ENCODE measurements around the gene IDUA.

The IDUA gene

GRCh38 chr4:1022051-1022738 is 35.4 kb downstream of the IDUA start:
- Histone ChIP-seq H3K27ac (no peak overlapping the region), H3K4me3 (no peak overlapping the region)

GRCh38 chr4:1022739-1023066 is 35.9 kb downstream of the IDUA start:
- no peak overlapping the region for H3K27ac ChIP-seq
- H3K4me3 ChIP-seq = no peak overlapping the region

GRCh38 chr4:1023075-1023640 is 36.3 kb downstream of the IDUA start:
- H3K4me3 ChIP-seq = no peak overlapping the region
- H3K27ac ChIP-seq = no peak overlapping the region

- H3K4me3 ChIP-seq = no peak overlapping the region
- no peak overlapping the region for H3K27ac ChIP-seq
Observed at GRCh38 chr4:1023895-1024740, 37.3 kb downstream of the IDUA start.

DNA sequence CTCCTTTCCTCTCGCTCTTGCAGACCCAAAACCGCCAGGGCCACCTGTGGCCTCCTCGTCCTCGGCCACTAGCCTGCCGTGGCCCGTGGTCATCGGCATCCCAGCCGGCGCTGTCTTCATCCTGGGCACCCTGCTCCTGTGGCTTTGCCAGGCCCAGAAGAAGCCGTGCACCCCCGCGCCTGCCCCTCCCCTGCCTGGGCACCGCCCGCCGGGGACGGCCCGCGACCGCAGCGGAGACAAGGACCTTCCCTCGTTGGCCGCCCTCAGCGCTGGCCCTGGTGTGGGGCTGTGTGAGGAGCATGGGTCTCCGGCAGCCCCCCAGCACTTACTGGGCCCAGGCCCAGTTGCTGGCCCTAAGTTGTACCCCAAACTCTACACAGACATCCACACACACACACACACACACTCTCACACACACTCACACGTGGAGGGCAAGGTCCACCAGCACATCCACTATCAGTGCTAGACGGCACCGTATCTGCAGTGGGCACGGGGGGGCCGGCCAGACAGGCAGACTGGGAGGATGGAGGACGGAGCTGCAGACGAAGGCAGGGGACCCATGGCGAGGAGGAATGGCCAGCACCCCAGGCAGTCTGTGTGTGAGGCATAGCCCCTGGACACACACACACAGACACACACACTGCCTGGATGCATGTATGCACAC is 38.2 kb downstream of the IDUA start:
- no peak overlapping the region for H3K4me3 ChIP-seq
- no peak overlapping the region for H3K27ac ChIP-seq

DNA sequence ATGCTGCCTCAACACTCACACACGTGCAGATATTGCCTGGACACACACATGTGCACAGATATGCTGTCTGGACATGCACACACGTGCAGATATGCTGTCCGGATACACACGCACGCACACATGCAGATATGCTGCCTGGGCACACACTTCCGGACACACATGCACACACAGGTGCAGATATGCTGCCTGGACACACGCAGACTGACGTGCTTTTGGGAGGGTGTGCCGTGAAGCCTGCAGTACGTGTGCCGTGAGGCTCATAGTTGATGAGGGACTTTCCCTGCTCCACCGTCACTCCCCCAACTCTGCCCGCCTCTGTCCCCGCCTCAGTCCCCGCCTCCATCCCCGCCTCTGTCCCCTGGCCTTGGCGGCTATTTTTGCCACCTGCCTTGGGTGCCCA is 39.3 kb downstream of the IDUA start:
- Histone ChIP-seq H3K4me3 (no peak overlapping the region), H3K27ac (no peak overlapping the region)

GRCh38 chr4:1027219-1027914 is 40.5 kb downstream of the IDUA start:
- no peak overlapping the region for H3K4me3 ChIP-seq
- no peak overlapping the region for H3K27ac ChIP-seq

DNA sequence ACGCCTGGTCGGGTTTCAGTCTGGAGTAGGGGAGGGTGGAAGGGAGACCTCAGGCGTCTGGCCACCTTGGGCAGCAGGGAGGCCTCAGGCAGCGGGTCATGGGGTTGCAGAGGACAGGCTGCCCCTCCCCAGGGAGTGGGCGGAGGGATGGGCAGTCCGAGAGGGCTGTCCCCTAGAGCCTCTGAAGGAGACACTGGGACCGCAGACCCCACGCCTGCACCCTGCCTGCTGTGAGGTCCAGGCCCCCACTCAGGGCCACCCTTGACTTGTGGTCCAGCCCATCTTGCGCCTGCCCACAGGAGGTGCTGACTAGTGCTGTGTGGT is 41.0 kb downstream of the IDUA start:
- H3K4me3 ChIP-seq = no peak overlapping the region
- H3K27ac ChIP-seq = no peak overlapping the region

DNA sequence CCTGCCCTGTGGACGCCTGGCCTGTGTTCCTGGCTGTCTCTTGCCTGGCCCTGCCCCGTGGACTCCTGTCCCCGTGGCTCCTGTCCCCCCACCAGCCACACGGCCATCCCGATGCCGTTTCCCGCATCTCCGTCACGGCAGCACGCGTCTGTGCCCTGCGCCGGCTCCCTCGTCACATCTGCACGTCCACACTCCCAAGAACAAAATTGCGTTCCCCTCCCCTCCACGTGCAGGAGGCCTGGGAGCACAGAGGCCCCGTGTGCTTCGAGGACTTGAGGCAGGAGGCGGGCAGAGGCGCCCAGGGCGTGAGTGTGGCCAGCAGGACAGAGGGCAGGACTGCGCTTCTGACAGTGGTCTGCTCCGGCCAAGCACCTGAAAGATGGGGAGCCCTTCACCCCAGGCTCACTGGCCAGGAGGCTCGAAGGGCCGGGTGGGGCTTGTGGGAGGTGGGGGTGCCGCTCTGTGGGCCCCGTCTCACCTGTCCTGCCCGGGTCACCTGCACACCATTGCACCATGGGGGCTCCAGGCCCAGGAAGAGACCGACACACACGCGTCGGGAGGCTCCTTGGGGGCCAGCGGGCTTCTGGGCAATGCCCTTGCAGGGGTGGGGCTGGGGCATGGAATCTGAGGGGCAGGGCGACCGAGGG is 41.9 kb downstream of the IDUA start:
- Histone ChIP-seq H3K4me3 (no peak overlapping the region), H3K27ac (no peak overlapping the region)

DNA sequence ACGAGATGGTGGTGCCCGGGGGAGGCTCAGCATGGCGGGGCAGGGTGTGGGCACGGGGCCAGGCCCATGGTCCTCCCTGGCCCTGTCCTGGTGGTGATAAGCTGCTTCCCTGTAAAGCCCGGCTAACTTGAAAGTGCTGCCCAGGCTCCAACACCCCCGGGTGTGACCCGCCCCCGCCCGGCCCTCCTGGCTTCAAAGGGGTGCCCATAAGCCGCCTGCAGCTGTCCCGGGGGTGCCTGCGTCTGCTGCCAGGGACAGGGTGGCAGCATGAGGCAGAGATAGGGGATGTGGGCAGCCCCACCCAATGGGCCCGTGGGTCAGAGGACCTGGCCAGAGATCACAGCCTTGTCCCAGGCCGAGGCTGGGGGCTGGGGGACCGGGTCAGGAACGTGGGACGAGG is 42.7 kb downstream of the IDUA start:
- Histone ChIP-seq H3K27ac (no peak overlapping the region), H3K4me3 (no peak overlapping the region)

- H3K27ac ChIP-seq = no peak overlapping the region
- no peak overlapping the region for H3K4me3 ChIP-seq
Observed at GRCh38 chr4:1030031-1030430, 43.2 kb downstream of the IDUA start.

DNA sequence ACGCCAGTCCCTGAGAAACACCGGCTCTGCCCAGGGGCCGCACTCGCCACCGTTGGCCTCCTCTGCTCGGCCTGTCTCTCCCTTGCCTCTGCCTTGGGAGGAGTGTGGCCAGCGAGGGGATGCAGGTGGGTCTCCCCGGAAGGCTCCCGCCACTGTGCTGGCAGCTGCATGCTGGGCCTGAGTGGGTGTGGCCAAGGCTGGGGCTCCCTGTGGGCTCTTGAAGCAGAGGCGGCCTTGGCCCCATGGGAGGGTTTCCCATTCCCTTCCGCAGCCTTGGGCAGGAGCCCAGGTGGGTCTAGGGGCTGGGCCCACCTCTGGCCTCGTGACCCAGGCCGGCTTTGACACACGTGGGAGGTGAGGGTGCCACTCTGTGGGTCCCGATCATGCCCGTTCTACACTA is 43.7 kb downstream of the IDUA start:
- Histone ChIP-seq H3K4me3 (no peak overlapping the region), H3K27ac (no peak overlapping the region)

DNA sequence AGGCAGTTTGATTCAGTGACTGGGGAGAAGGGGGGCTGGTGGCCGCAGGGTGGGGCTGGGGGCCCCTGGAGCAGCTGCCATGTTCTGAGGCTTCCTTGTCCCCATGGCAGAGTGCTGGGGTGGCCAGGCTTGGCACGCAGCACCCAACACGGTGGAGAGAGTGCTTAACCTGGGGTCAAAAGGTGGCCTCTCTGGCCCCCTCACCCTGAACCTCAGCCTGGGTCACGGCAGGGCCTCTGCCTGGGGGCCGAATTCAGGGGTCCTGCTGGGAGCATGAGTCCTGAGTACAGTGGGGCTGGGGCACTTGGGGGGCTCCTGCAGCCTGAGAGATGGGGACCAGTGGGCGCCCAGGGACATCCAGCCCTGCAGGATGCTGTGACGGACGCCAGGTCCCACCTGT is 44.5 kb downstream of the IDUA start:
- Histone ChIP-seq H3K4me3 (no peak overlapping the region), H3K27ac (no peak overlapping the region)

- Histone ChIP-seq H3K27ac (no peak overlapping the region), H3K4me3 (no peak overlapping the region)
Observed at GRCh38 chr4:1031956-1032795, 45.3 kb downstream of the IDUA start.

DNA sequence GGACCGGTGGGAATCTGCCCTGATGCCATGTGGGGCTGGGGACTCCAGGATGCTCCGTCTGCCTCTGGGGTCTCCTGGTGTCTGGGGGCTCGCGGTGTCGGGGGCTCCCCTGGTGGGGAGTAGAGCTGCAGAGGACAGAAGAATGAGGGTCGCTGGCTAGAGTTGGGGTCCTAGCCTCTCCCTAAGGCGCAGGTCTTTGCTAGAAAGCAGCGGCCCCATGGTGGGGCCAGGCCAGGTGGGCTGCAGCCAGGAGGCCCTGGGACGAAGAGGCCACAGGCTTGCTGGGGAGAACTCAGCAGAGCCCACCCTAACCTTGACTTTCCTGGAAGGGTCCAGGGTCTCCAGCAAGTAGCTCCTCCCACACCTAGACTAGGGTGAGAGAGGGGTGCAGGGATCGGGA is 46.0 kb downstream of the IDUA start:
- no peak overlapping the region for H3K4me3 ChIP-seq

GRCh38 chr4:1033840-1034551 is 47.2 kb downstream of the IDUA start:
- Histone ChIP-seq H3K4me3 (peak overlapping the region in 1 of 7 experiments; percentile 2), H3K27ac (peak overlapping the region in 5 of 21 experiments; percentile 5 to 46 (median 34))

More for the DNA sequence above, 46.0 kb downstream of the IDUA start:
- H3K27ac ChIP-seq = no peak overlapping the region

DNA sequence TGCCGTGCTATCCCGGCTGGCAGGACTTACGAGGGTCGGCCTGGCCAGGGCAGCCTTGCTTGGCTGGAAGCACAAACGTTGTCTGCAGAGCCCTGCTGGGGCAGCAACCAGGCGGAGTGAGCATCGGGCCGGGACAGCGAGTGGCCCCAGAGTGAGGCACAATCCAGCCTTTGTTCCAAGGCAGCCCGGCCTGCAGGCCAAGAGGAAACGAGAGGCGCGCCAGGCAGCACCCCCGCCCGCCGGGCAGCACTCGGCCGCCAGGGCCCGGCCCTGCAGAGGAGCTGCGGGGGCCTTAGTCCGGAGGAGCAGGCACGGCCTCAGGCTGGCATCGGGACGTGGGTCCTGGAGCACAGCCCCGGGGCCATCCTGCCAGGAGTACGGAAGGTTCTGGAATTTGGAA is 48.7 kb downstream of the IDUA start:
- no peak overlapping the region for H3K4me3 ChIP-seq
- no peak overlapping the region for H3K27ac ChIP-seq

DNA sequence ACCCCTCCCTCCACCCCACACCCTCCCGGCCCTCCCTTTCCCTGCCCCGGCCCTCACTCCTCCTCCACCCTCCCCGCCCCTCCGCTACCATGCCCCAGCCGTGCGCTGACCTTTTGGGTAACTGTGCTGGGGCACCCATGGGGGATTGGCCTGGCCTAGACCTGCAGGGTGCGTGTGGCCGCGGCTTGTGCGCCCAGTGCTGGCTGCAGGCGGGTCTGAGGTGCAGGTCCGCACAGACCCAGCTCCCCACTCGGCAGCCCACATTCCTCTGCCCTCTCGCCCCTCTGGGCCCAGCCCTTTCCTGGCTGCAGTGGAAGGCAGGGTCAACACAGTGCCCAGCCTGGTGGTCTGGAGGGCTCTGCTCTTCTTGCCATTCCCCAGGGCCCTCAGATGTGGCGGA is 49.3 kb downstream of the IDUA start:
- Histone ChIP-seq H3K4me3 (no peak overlapping the region), H3K27ac (no peak overlapping the region)
